ENCODE measurements around the gene CACNB1. TPM values are rescaled to one million over a fixed set of nuclear protein-coding genes. Genes with fewer than 3 reads are reported as not detected.

Gene CACNB1
- total and polyA plus RNA-seq, 2 donors (not counting 1 experiment from before 2014, with no cell fraction given): 3.8 to 12.4 TPM

DNA sequence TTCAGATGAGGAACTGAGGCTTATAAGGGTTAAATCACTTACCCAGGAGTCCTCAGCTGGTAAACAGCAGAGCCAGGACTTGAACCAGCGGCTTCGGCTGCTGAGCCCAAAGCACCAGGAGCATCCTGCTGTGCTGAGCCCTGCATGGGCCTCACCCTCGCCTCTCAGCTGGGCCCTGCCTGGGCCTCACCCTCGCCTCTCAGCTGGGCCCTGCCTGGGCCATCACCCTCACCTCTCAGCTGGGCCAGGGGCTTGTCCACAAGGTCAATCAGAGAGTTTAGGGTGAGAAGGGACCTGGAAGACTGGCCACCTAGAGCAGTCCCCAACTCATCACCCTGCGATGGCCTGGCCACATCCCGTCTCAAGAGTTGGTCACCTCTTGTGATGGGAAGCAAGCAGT, 24.1 kb upstream of the CACNB1 start:
- Mint-ChIP-seq H3K27me3 (peaks cover 28% of the 10 kb centered on the region), H3K4me3 (no peak overlapping the region), H3K4me1 (peaks cover 13% of the 10 kb centered on the region), H3K9me3 (ENCODE audit: insufficient read depth) (no peaks in the 10 kb centered on the region), H3K27ac (no peak overlapping the region)
- H3K9me3 ChIP-seq (ENCODE audit: control extremely low read depth in 1 of 3, control insufficient read depth in 2 of 3, insufficient read depth in 1 of 3, low read length in 2 of 3): peaks cover 0 to 4% (median 0%) of the 10 kb centered on the region in 3 donors
- no peak overlapping the region for H2AFZ ChIP-seq (ENCODE audit: insufficient read depth, low read depth, low read length, poor library complexity, severe bottlenecking)
- CTCF ChIA-PET: interaction anchor here (0.6 to 1.1 kb wide), 2 partner anchors 10 to 23 kb away, joined by 3 to 5 read pairs; no protein-coding TSS in a partner anchor
- H3K4me2 ChIP-seq (replicated peaks; ENCODE audit: low read depth, low read length, poor library complexity, severe bottlenecking): no peak overlapping the region
- peaks cover 19% of the 10 kb centered on the region in 2 donors for H3K4me1 ChIP-seq (ENCODE audit: control insufficient read depth in 2 of 2, insufficient read depth in 2 of 2, low read length in 2 of 2)
- no peaks in the 10 kb centered on the region for H3K79me2 ChIP-seq (ENCODE audit: control insufficient read depth, insufficient read depth, low read length)
- POLR2A ChIA-PET: no interaction called here
- no peak overlapping the region for H3K27ac ChIP-seq (ENCODE audit: low read length in 2 of 2)
- DNase-seq (no peak), ATAC-seq (ENCODE audit: low read depth) (no peak)
- 96% methylated on average over 4 of the region's 6 CpGs for whole genome bisulfite sequencing (ENCODE audit: insufficient coverage)
- no peak overlapping the region for H3K4me3 ChIP-seq (ENCODE audit: control extremely low read depth in 1 of 5, extremely low read depth in 1 of 5, insufficient read depth in 1 of 5, low read depth in 2 of 5, low read length in 4 of 5)
- peaks cover 0 to 28% (median 12%) of the 10 kb centered on the region in 4 experiments for H3K27me3 ChIP-seq (replicated peaks in 1 of 4; ENCODE audit: control extremely low read depth in 1 of 4, control insufficient read depth in 3 of 4, insufficient read depth in 4 of 4, low read length in 3 of 4)
- H3K36me3 ChIP-seq (replicated peaks in 1 of 2; ENCODE audit: control extremely low read depth in 1 of 2, control insufficient read depth in 1 of 2, extremely low read depth in 1 of 2, insufficient read depth in 2 of 2, low read length in 1 of 2): no peaks in the 10 kb centered on the region
- no peak overlapping the region for H3K9ac ChIP-seq (ENCODE audit: low read length)
- H4K20me1 ChIP-seq (ENCODE audit: control insufficient read depth, insufficient read depth, low read length, poor library complexity, severe bottlenecking): no peaks in the 10 kb centered on the region
- TF ChIP-seq CTCF (IDR thresholded peaks at IDR 0.05): no peak
- TF ChIP-seq EZH2 (IDR thresholded peaks at IDR 0.05; ENCODE audit: borderline replicate concordance, insufficient read depth, low read depth, low read length, poor library complexity, severe bottlenecking): no peak
- intact Hi-C loops (cut with micrococcal nuclease): no loop called here

- Mint-ChIP-seq H3K4me3 (no peak overlapping the region), H3K27ac (no peak overlapping the region)
- 82% methylated on average over 8 of the region's 8 CpGs for WGBS (ENCODE audit: insufficient coverage)
Measured at GRCh38 chr17:39219647-39220154, 22.2 kb upstream of the CACNB1 start.

More at GRCh38 chr17:39219647-39220154, 22.2 kb upstream of the CACNB1 start:
- Histone ChIP-seq H4K20me1 (ENCODE audit: control insufficient read depth, insufficient read depth, low read length, poor library complexity, severe bottlenecking) (no peaks in the 10 kb centered on the region), H3K9ac (ENCODE audit: low read length) (no peak overlapping the region), H3K4me1 (ENCODE audit: control insufficient read depth in 2 of 2, insufficient read depth in 2 of 2, low read length in 2 of 2) (peaks cover 2 to 3% of the 10 kb centered on the region in 2 donors), H3K27ac (ENCODE audit: low read length in 2 of 2) (no peak overlapping the region), H2AFZ (ENCODE audit: insufficient read depth, low read depth, low read length, poor library complexity, severe bottlenecking) (no peak overlapping the region), H3K9me3 (ENCODE audit: control extremely low read depth in 1 of 3, control insufficient read depth in 2 of 3, insufficient read depth in 1 of 3, low read length in 2 of 3) (no peaks in the 10 kb centered on the region), H3K36me3 (replicated peaks in 1 of 2; ENCODE audit: control extremely low read depth in 1 of 2, control insufficient read depth in 1 of 2, extremely low read depth in 1 of 2, insufficient read depth in 2 of 2, low read length in 1 of 2) (no peaks in the 10 kb centered on the region), H3K79me2 (ENCODE audit: control insufficient read depth, insufficient read depth, low read length) (no peaks in the 10 kb centered on the region), H3K27me3 (replicated peaks in 1 of 4; ENCODE audit: control extremely low read depth in 1 of 4, control insufficient read depth in 3 of 4, insufficient read depth in 4 of 4, low read length in 3 of 4) (peaks cover 0 to 18% (median 4%) of the 10 kb centered on the region in 4 experiments), H3K4me3 (ENCODE audit: control extremely low read depth in 1 of 5, extremely low read depth in 1 of 5, insufficient read depth in 1 of 5, low read depth in 2 of 5, low read length in 4 of 5) (no peak overlapping the region), H3K4me2 (replicated peaks; ENCODE audit: low read depth, low read length, poor library complexity, severe bottlenecking) (no peak overlapping the region)
- no peak for DNase-seq
- peaks cover 35% of the 10 kb centered on the region for H3K27me3 Mint-ChIP-seq
- H3K9me3 Mint-ChIP-seq (ENCODE audit: insufficient read depth): no peaks in the 10 kb centered on the region
- H3K4me1 Mint-ChIP-seq: peaks cover 5% of the 10 kb centered on the region
- TF ChIP-seq CTCF (IDR thresholded peaks at IDR 0.05) (no peak), EZH2 (IDR thresholded peaks at IDR 0.05; ENCODE audit: borderline replicate concordance, insufficient read depth, low read depth, low read length, poor library complexity, severe bottlenecking) (no peak)
- ATAC-seq (ENCODE audit: low read depth): no peak
- ChIA-PET CTCF (no interaction called here), POLR2A (no interaction called here)
- intact Hi-C loops (cut with micrococcal nuclease): no loop called here

Measured in B cell (primary cell).